Mammary epithelial cell (primary cell): ENCODE measurements around the gene CHMP4A.

Experiments used
- CTCF ChIP-seq, 2 donors: IDR thresholded peaks in 1 of 2; conservative IDR thresholded peaks in 1 of 2; 2 replicates each; pipeline ENCODE4 v1.5.1; 2011 to 2012; ENCODE audit warnings: inconsistent platforms in 2 of 2, low read length in 2 of 2, mild to moderate bottlenecking in 2 of 2, control low read depth in 1 of 2, low read depth in 1 of 2; ENCODE audit not compliant: insufficient read depth in 1 of 2; ENCODE audit errors: extremely low read depth in 1 of 2
- EZH2 ChIP-seq: IDR thresholded peaks from 2 replicates; pipeline ENCODE4 v1.6.1; 2012; ENCODE audit warnings: low read length, inconsistent platforms, borderline replicate concordance

GRCh38 chr14:24233538-24233866 is 20.2 kb upstream of the CHMP4A start:
- no peak for TF ChIP-seq EZH2
- TF ChIP-seq CTCF (conservative IDR thresholded peaks at IDR 0.05 in 1 of 2, IDR thresholded peaks at IDR 0.05 in 1 of 2; ENCODE audit: extremely low read depth in 1 of 2, insufficient read depth in 1 of 2, low read depth in 1 of 2, low read length in 2 of 2): no peak
